T47D (cell line): Measurements from ENCODE around the gene IGF2R.

ENCODE experiments used
- DNase-seq, 2 experiments: peaks; one replicate each; pipeline versions ENCODE4 v3.0.0 to v3.0.0-alpha.2; 2011 to 2012; ENCODE audit warnings: low read depth in 1 of 2, low spot score in 1 of 2
- JUND ChIP-seq: IDR thresholded peaks from 2 replicates; pipeline ENCODE4 v1.6.1; 2012; ENCODE audit warnings: low read depth
- in situ Hi-C: cut with HindIII; loops from 2 replicates; pipeline ENCODE4 v1.10.0; 2016; ENCODE audit warnings: low sequenced_read_pairs, low pct_unique_long_range_greater_than_20kb

Gene IGF2R

GRCh38 chr6:159984268-159984786 lies 15.4 kb downstream of the IGF2R start:
- no peak for DNase-seq
- in situ Hi-C loops = no loop called here
- TF ChIP-seq JUND = no peak

- no peak for DNase-seq
- in situ Hi-C loops = no loop called here
Observed at GRCh38 chr6:159985296-159985945, 16.5 kb downstream of the IGF2R start.

GRCh38 chr6:159988983-159989454 lies 20.1 kb downstream of the IGF2R start:
- DNase-seq = no peak
- TF ChIP-seq JUND = no peak
- in situ Hi-C loops = no loop called here

More at GRCh38 chr6:159985296-159985945, 16.5 kb downstream of the IGF2R start:
- no peak for TF ChIP-seq JUND

- no peak for DNase-seq
Observed at GRCh38 chr6:159989492-159990480, 20.9 kb downstream of the IGF2R start.

GRCh38 chr6:159992366-159992765 lies 23.5 kb downstream of the IGF2R start:
- in situ Hi-C loops = no loop called here
- DNase-seq = no peak
- no peak for TF ChIP-seq JUND

More at GRCh38 chr6:159989492-159990480, 20.9 kb downstream of the IGF2R start:
- TF ChIP-seq JUND = no peak
- in situ Hi-C loops = no loop called here

- in situ Hi-C loops = no loop called here
- no peak for TF ChIP-seq JUND
- no peak for DNase-seq
Observed at GRCh38 chr6:159995405-159995804, 26.5 kb downstream of the IGF2R start.

- DNase-seq = no peak
- no peak for TF ChIP-seq JUND
- in situ Hi-C loops = no loop called here
Observed at GRCh38 chr6:159996087-159996622, 27.3 kb downstream of the IGF2R start.

- in situ Hi-C loops = no loop called here
- no peak for DNase-seq
- TF ChIP-seq JUND = no peak
Observed at GRCh38 chr6:159996626-159997497, 28.0 kb downstream of the IGF2R start.

GRCh38 chr6:159997498-159998101 lies 28.7 kb downstream of the IGF2R start:
- no peak for DNase-seq
- TF ChIP-seq JUND = no peak
- in situ Hi-C loops = no loop called here

GRCh38 chr6:159998538-159998937 lies 29.7 kb downstream of the IGF2R start:
- no peak for TF ChIP-seq JUND
- DNase-seq = no peak
- in situ Hi-C loops = no loop called here

- in situ Hi-C loops = no loop called here
- no peak for TF ChIP-seq JUND
- DNase-seq = no peak
Observed at GRCh38 chr6:159999240-159999671, 30.4 kb downstream of the IGF2R start.
